ENCODE measurements around the gene IGF2BP1.

DNA sequence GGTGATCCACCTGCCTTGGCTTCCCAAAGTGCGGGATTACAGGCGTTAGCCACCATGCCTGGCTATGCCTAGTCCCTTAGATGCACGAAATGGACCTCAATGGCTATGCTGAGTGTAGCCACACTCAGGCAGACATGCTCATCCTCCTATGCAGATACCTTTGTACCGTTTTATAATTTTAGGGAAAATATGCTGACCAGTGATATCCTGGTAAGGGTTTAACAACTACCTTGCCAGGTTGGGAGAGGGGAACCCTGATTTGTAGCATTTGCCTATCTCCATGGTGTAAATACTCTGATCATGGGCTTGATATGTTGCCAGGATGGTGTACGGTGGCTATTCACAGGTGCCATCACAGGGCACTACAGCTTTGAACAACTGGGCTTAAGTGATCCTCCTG is 45.6 kb upstream of the IGF2BP1 start:
- TF ChIP-seq, protein P1, sequence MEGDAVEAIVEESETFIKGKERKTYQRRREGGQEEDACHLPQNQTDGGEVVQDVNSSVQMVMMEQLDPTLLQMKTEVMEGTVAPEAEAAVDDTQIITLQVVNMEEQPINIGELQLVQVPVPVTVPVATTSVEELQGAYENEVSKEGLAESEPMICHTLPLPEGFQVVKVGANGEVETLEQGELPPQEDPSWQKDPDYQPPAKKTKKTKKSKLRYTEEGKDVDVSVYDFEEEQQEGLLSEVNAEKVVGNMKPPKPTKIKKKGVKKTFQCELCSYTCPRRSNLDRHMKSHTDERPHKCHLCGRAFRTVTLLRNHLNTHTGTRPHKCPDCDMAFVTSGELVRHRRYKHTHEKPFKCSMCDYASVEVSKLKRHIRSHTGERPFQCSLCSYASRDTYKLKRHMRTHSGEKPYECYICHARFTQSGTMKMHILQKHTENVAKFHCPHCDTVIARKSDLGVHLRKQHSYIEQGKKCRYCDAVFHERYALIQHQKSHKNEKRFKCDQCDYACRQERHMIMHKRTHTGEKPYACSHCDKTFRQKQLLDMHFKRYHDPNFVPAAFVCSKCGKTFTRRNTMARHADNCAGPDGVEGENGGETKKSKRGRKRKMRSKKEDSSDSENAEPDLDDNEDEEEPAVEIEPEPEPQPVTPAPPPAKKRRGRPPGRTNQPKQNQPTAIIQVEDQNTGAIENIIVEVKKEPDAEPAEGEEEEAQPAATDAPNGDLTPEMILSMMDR (IDR thresholded peaks at IDR 0.05; ENCODE audit: insufficient read depth, low read depth, low read length), result no peak
- TF ChIP-seq EZH2 (IDR thresholded peaks at IDR 0.05; ENCODE audit: insufficient read depth, low read length), result no peak

Data from astrocyte (in vitro differentiated cells and primary cell).